ENCODE measurements around the gene ELAC2. TPM values are rescaled to one million over a fixed set of nuclear protein-coding genes. Genes with fewer than 3 reads are reported as not detected.
A peak's percentile ranks its signal among the peaks of the same experiment; 100 is the strongest.

Gene ELAC2
- total RNA-seq, 4 donors from 2014 or later, result 54.8 to 87.8 (median 62.6) TPM

DNA sequence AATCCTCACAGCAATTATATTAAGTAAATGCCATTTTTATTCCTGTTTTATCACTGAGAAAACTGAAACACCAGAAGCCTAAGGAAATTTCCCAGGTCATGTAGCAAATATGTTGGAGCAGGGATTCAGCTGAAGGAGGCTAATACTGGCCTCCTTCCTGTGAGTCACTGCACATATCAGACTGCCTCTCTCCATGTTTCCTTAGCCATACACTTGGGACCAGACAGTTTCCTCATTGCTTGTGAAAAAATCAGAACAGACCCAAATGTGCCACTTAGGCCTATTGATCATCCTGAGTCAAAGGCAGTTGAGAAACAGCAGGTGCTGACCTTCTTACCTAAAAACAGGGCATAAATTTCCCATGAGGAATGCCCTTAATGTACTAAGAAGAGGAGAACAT lies 18.9 kb upstream of the ELAC2 start:
- Histone ChIP-seq H3K27me3 (peaks cover 0 to 9% (median 0%) of the 10 kb centered on the region in 4 donors), H3K4me3 (no peak overlapping the region), H3K27ac (no peak overlapping the region), H3K36me3 (no peaks in the 10 kb centered on the region), H3K4me1 (no peaks in the 10 kb centered on the region), H3K9me3 (peaks cover 0 to 11% (median 0%) of the 10 kb centered on the region in 3 donors)
- TF ChIP-seq CTCF (IDR thresholded peaks at IDR 0.05) (no peak), POLR2A (IDR thresholded peaks at IDR 0.05) (no peak)
- intact Hi-C loops (cut with DNase I), result no loop called here
- no peak for DNase-seq

- H3K4me1 ChIP-seq, result peaks cover 0 to 4% (median 0%) of the 10 kb centered on the region in 3 donors
- H3K36me3 ChIP-seq, result no peaks in the 10 kb centered on the region
- peaks cover 0 to 11% (median 0%) of the 10 kb centered on the region in 3 donors for H3K9me3 ChIP-seq
- H3K4me3 ChIP-seq, result no peak overlapping the region
- intact Hi-C loops (cut with DNase I), result no loop called here
- no peaks in the 10 kb centered on the region for H3K27me3 ChIP-seq
- WGBS, 2 donors, result 100% methylated on average over 1 of the region's 1 CpG
- H3K27ac ChIP-seq, result no peak overlapping the region
- TF ChIP-seq CTCF (IDR thresholded peaks at IDR 0.05) (no peak), POLR2A (IDR thresholded peaks at IDR 0.05) (no peak)
- DNase-seq, result no peak
Observed at GRCh38 chr17:13035420-13035819, 17.6 kb upstream of the ELAC2 start.

- peak overlapping the region in 1 of 4 donors; percentile 18 for H3K27ac ChIP-seq
- DNase-seq, result no peak
- H3K4me3 ChIP-seq, result no peak overlapping the region
- peaks cover 0 to 4% (median 0%) of the 10 kb centered on the region in 3 donors for H3K4me1 ChIP-seq
- WGBS, 2 donors, result 35 to 52% methylated on average over 16 of the region's 16 CpGs
- H3K9me3 ChIP-seq, result peaks cover 0 to 11% (median 0%) of the 10 kb centered on the region in 3 donors
- intact Hi-C loops (cut with DNase I), result no loop called here
- H3K27me3 ChIP-seq, result peaks cover 0 to 9% (median 0%) of the 10 kb centered on the region in 4 donors
- TF ChIP-seq POLR2A (IDR thresholded peaks at IDR 0.05) (no peak), CTCF (IDR thresholded peaks at IDR 0.05) (peak; percentile 63 to 77 (median 66))
- no peaks in the 10 kb centered on the region for H3K36me3 ChIP-seq
Observed at GRCh38 chr17:13031718-13032350, 14.0 kb upstream of the ELAC2 start.

GRCh38 chr17:13030459-13031300 lies 12.9 kb upstream of the ELAC2 start:
- DNase-seq, result no peak
- intact Hi-C loops (cut with DNase I), result no loop called here
- Histone ChIP-seq H3K36me3 (no peaks in the 10 kb centered on the region), H3K27me3 (peaks cover 0 to 9% (median 0%) of the 10 kb centered on the region in 4 donors), H3K4me3 (no peak overlapping the region), H3K4me1 (peaks cover 0 to 4% (median 0%) of the 10 kb centered on the region in 3 donors), H3K9me3 (peaks cover 0 to 2% (median 0%) of the 10 kb centered on the region in 3 donors), H3K27ac (no peak overlapping the region)
- 42 to 47% methylated on average over 11 of the region's 11 CpGs for WGBS, 2 donors
- TF ChIP-seq POLR2A (IDR thresholded peaks at IDR 0.05) (no peak), CTCF (IDR thresholded peaks at IDR 0.05) (peak; percentile 37 to 74 (median 68))

GRCh38 chr17:13030056-13030455 lies 12.2 kb upstream of the ELAC2 start:
- intact Hi-C loops (cut with DNase I), result no loop called here
- no peak overlapping the region for H3K4me3 ChIP-seq
- WGBS, 2 donors, result 62 to 63% methylated on average over 1 of the region's 1 CpG
- H3K9me3 ChIP-seq, result no peaks in the 10 kb centered on the region
- no peak for DNase-seq
- peaks cover 0 to 9% (median 0%) of the 10 kb centered on the region in 4 donors for H3K27me3 ChIP-seq
- no peaks in the 10 kb centered on the region for H3K36me3 ChIP-seq
- H3K4me1 ChIP-seq, result peaks cover 0 to 4% (median 0%) of the 10 kb centered on the region in 3 donors
- TF ChIP-seq CTCF (IDR thresholded peaks at IDR 0.05), result no peak
- TF ChIP-seq POLR2A (IDR thresholded peaks at IDR 0.05), result no peak
- no peak overlapping the region for H3K27ac ChIP-seq
